Kidney (tissue), 14 donors: ENCODE results near the gene CTTNBP2. TPM values are rescaled to one million over a fixed set of nuclear protein-coding genes. Genes with fewer than 3 reads are reported as not detected.

Experiments used
- DNase-seq, 5 donors: peaks; one replicate each; pipeline ENCODE4 v3.0.0-alpha.2; 2013 to 2020
- FAIRE-seq: peaks from 2 replicates; lab custom pipeline; 2012; peaks lifted over from hg19 to GRCh38; lab: Jason Lieb, UNC
- H3K27ac ChIP-seq, 2 donors: one replicate each; pipeline ENCODE4 v1.7.0; 2013; ENCODE audit warnings: low read depth in 2 of 2, low read length in 2 of 2, inconsistent platforms in 1 of 2
- H3K27me3 ChIP-seq: one replicate; pipeline ENCODE4 v1.7.1; 2013; ENCODE audit warnings: low read length, inconsistent platforms; ENCODE audit not compliant: control insufficient read depth, insufficient read depth
- H3K36me3 ChIP-seq, 3 donors: one replicate each; pipeline versions ENCODE4 v1.7.0 to v1.7.1; 2013; ENCODE audit warnings: low read length in 3 of 3, control low read depth in 1 of 3, inconsistent platforms in 1 of 3; ENCODE audit not compliant: insufficient read depth in 3 of 3, control insufficient read depth in 2 of 3
- H3K4me1 ChIP-seq, 3 donors: one replicate each; pipeline versions ENCODE4 v1.7.0 to v1.7.1; 2013; ENCODE audit warnings: low read length in 3 of 3, inconsistent platforms in 1 of 3, low read depth in 1 of 3; ENCODE audit not compliant: control insufficient read depth in 2 of 3, insufficient read depth in 2 of 3
- H3K4me3 ChIP-seq, 3 donors: one replicate each; pipeline versions ENCODE4 v1.7.0 to v1.8.1; 2013; ENCODE audit warnings: low read length in 3 of 3, control low read depth in 1 of 3, inconsistent platforms in 1 of 3
- H3K9ac ChIP-seq, 3 donors: one replicate each; pipeline versions ENCODE4 v1.7.0 to v1.7.1; 2013; ENCODE audit warnings: low read length in 3 of 3, control low read depth in 1 of 3, inconsistent platforms in 1 of 3
- H3K9me3 ChIP-seq, 3 donors: one replicate each; pipeline versions ENCODE4 v1.7.0 to v1.7.1; 2013; ENCODE audit warnings: low read length in 3 of 3, control low read depth in 1 of 3, inconsistent platforms in 1 of 3; ENCODE audit not compliant: control insufficient read depth in 2 of 3, insufficient read depth in 1 of 3
- CTCF ChIP-seq: IDR thresholded peaks from 3 replicates; pipeline ENCODE4 v1.5.1; 2012; ENCODE audit warnings: mild to moderate bottlenecking, moderate library complexity, borderline replicate concordance; ENCODE audit not compliant: insufficient read depth; ENCODE audit errors: extremely low read depth
- intact Hi-C: fragments of 100-400 bp; cut with DNase I; formaldehyde crosslinking; loops from one replicate; pipeline ENCODE4 v1.11.1; 2022
- polyA plus RNA-seq: library from polyadenylated mRNA; stranded (reverse); fragments of 350-450 nt; fragmentation: Illumina TruSeq; extraction: RNeasy Lipid Tissue Mini Kit (QIAGEN cat#74804); gene quantifications from one replicate; pipeline ENCODE4 v1.2.3, GENCODE V29; 2014; ENCODE audit warnings: low read depth, low replicate concordance; ENCODE audit not compliant: insufficient read depth
- total RNA-seq: library from RNA; stranded (reverse); fragmentation: NEBNext Ultra II Directional; extraction: Animal tissue kit (Norgen Biotek cat#: 25700); gene quantifications from one replicate; pipeline ENCODE4 v1.2.1, GENCODE V29; 2021
- donor health status: control.
- donor health status: control.
- donor health status: control.
- donor health status: control.
- donor health status: control.
- donor health status: DM: yes; HTN: yes; CAD: no.
- donor health status: Normal renal cell carcinoma (clear cell type).

Gene CTTNBP2
- total and polyA plus RNA-seq, 2 donors from 2014 or later: 3.8 to 41.1 TPM

- intact Hi-C loops: no loop called here
- H3K27ac ChIP-seq: no peak overlapping the region
- H3K4me3 ChIP-seq: no peak overlapping the region
- H3K36me3 ChIP-seq: no peaks in the 10 kb centered on the region
- H3K9me3 ChIP-seq: no peaks in the 10 kb centered on the region
- no peaks in the 10 kb centered on the region for H3K4me1 ChIP-seq
- DNase-seq (peak in 2 of 5 donors; percentile 54 to 59), FAIRE-seq (no peak)
- H3K9ac ChIP-seq: no peak overlapping the region
- TF ChIP-seq CTCF: no peak
- no peaks in the 10 kb centered on the region for H3K27me3 ChIP-seq
Observed at GRCh38 chr7:117895276-117895675, 22.0 kb upstream of the CTTNBP2 start.

DNA sequence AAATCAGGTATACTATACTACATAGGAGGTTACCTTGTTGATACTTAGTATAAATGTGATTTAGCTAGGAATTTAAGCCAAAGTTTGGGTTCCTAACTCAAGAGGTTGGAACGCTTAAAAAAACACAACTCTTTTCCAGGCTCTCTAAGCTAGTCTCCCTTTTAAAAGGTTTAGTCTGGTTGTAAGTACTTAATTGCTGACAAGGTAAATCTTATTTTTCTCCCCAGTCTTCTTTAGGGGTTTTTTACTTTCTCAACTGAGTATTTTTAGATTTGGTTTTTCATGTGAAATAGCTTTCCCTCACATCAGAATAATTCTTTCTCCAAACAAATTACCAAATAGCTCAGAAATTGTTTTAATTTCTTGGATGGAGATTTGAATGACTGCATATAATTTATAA is 20.8 kb upstream of the CTTNBP2 start:
- Histone ChIP-seq H3K4me1 (no peaks in the 10 kb centered on the region), H3K9me3 (no peaks in the 10 kb centered on the region), H3K9ac (no peak overlapping the region), H3K36me3 (no peaks in the 10 kb centered on the region), H3K4me3 (no peak overlapping the region), H3K27me3 (no peaks in the 10 kb centered on the region), H3K27ac (no peak overlapping the region)
- intact Hi-C loops: no loop called here
- FAIRE-seq: no peak
- no peak for DNase-seq
- no peak for TF ChIP-seq CTCF

DNA sequence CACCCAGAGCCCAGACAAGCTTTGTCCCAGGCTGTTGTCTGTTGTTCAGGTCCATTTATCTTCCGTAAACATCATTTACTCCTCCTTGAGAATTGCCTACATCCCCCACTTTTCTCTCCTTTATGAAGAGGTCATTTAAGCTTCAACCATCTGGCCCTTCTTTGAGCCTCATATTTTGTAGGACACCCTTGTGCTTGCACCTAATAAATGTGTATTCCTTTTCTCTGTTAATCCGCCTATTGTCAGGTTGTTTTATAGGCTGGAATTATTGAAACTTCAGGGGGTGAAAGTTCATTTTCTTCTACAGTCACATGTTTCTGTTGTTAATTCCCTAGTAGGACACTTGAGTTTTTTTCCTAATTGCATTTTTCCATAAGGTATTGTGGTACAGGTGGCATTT is 19.6 kb upstream of the CTTNBP2 start:
- no peak for TF ChIP-seq CTCF
- no peak overlapping the region for H3K9ac ChIP-seq
- no peaks in the 10 kb centered on the region for H3K27me3 ChIP-seq
- H3K27ac ChIP-seq: no peak overlapping the region
- H3K9me3 ChIP-seq: no peaks in the 10 kb centered on the region
- no peak for DNase-seq
- no peaks in the 10 kb centered on the region for H3K4me1 ChIP-seq
- no peaks in the 10 kb centered on the region for H3K36me3 ChIP-seq
- H3K4me3 ChIP-seq: no peak overlapping the region
- no peak for FAIRE-seq
- intact Hi-C loops: no loop called here

- TF ChIP-seq CTCF: no peak
- Histone ChIP-seq H3K27me3 (no peaks in the 10 kb centered on the region), H3K36me3 (no peaks in the 10 kb centered on the region), H3K4me3 (no peak overlapping the region), H3K9ac (no peak overlapping the region), H3K9me3 (no peaks in the 10 kb centered on the region), H3K4me1 (no peaks in the 10 kb centered on the region), H3K27ac (no peak overlapping the region)
- FAIRE-seq (no peak), DNase-seq (no peak)
- intact Hi-C loops: no loop called here
Observed at GRCh38 chr7:117889611-117890010, 16.4 kb upstream of the CTTNBP2 start.
